Subcutaneous adipose tissue (tissue), 4 donors: ENCODE measurements around the gene L1CAM. TPM values are rescaled to one million over a fixed set of nuclear protein-coding genes. Genes with fewer than 3 reads are reported as not detected.

ENCODE experiments used
- CTCF ChIP-seq: fragments of 450-650 bp; IDR thresholded peaks from one replicate; pipeline ENCODE4 v1.5.1; 2016; ENCODE audit warnings: low read depth, mild to moderate bottlenecking, control low read depth, antibody characterized with exemption, moderate library complexity
- total RNA-seq, 4 donors: library from RNA; depleted of rRNA; stranded (reverse); fragments of >200 nt; gene quantifications; one replicate each; pipeline ENCODE4 v1.1.0, GENCODE V29; 2016

The L1CAM gene
- total RNA-seq, 4 donors from 2014 or later, result 0.68 to 1.5 (median 0.95) TPM

DNA sequence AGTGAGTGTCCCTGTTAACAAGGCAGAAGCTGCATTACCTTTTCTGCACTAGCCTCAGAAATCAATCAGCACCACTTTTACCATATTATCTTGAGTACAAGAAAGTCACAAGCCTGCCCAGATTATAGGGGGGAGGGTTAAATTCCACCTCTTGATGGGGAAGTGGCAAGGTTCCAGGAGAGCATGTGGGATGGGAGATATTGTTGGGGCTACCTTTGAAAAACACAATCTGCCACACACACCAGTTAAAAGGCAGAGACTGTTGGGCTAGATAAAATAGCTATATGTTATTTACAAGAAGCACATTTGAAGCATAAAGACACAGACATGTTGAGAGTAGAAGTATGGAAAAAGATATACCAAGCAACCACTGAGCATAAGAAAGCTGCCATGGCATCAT lies 11.9 kb upstream of the L1CAM start:
- no peak for TF ChIP-seq CTCF

- TF ChIP-seq CTCF, result no peak
Measured at GRCh38 chrX:153889123-153889522, 3.1 kb upstream of the L1CAM start.

- TF ChIP-seq CTCF, result no peak
Measured at GRCh38 chrX:153888344-153888743, 2.4 kb upstream of the L1CAM start.

- no peak for TF ChIP-seq CTCF
Measured at GRCh38 chrX:153887385-153887784, 1.4 kb upstream of the L1CAM start.

DNA sequence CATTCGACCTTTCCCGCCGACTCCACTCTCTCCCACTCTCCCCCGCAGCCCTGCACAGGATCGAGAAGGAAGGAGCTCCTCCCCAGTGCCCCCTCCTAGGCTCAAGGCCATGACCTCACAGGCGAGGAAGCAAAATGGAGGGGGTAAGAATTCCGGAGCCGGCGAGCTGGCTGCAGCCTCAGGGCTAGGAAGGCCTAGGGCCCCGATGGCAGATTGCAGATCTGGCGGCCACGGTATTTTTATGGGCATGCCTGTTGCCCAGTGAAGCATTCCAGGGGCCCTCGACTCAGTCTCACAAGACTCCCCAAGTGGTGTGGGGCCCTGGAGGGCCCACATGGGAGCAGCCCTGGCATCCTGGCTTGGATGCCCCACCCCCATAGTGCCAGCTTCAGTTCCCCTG lies 942 bp upstream of the L1CAM start:
- no peak for TF ChIP-seq CTCF

GRCh38 chrX:153885208-153885787 lies 675 bp downstream of the L1CAM start:
- no peak for TF ChIP-seq CTCF

GRCh38 chrX:153884590-153884989 lies 1.4 kb downstream of the L1CAM start:
- TF ChIP-seq CTCF, result no peak
